Measurements from ENCODE around the gene COL23A1. TPM values are rescaled to one million over a fixed set of nuclear protein-coding genes. Genes with fewer than 3 reads are reported as not detected.

COL23A1 gene
- total and polyA plus RNA-seq, 2 of the 13 experiments (the other 11 are each of a cell fraction or from before 2014, with no cell fraction given) = not detected

DNA sequence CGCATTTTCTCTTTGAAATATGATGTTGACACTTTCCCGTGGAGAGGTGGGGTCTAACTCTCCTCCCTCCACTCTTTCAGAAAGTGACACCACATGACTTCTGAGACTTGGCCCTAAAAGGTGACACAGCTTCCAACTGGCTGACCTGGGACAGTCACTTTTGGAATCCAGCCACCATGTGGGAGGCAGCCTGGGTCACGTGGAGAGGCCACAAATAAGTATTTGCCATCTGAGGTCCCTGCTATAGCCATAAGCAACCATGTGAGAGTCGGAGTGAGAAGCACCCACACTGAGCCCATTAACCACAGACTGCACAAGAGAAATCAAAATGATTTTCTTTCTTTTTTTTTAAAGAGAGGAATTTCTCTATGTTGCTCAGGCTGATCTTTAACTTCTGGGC, 353.5 kb downstream of the COL23A1 start:
- Histone ChIP-seq H3K27ac (ENCODE audit: extremely low read length, insufficient read depth, low read length) (no peak overlapping the region), H2AFZ (ENCODE audit: low read length) (no peak overlapping the region), H3K27me3 (ENCODE audit: control insufficient read depth in 1 of 2, insufficient read depth in 2 of 2, low read length in 2 of 2) (no peaks in the 10 kb centered on the region; a peak in 1 of 5 replicates), H3K9me3 (ENCODE audit: low read length) (no peaks in the 10 kb centered on the region), H3K4me1 (ENCODE audit: insufficient read depth, low read length) (peaks cover 55% of the 10 kb centered on the region), H3K79me2 (ENCODE audit: insufficient read depth, low read length) (peaks cover 4% of the 10 kb centered on the region), H3K4me3 (replicated peaks in 1 of 3; ENCODE audit: insufficient read depth in 1 of 3, low read depth in 2 of 3, low read length in 3 of 3) (no peak overlapping the region), H4K20me1 (ENCODE audit: insufficient read depth, low read length) (no peaks in the 10 kb centered on the region), H3K36me3 (replicated peaks in 1 of 2; ENCODE audit: control insufficient read depth in 1 of 2, insufficient read depth in 2 of 2, low read length in 2 of 2) (no peaks in the 10 kb centered on the region; a peak in 1 of 5 replicates), H3K4me2 (ENCODE audit: low read depth, low read length) (peak overlapping the region; percentile 51; the same call in 1 of the 2 replicates), H3K9ac (ENCODE audit: insufficient read depth, low read depth, low read length) (no peak overlapping the region)
- DNase-seq (ENCODE audit: low spot score) (peak; percentile 31), FAIRE-seq (no peak), ATAC-seq (no peak)
- TF ChIP-seq, protein P1, sequence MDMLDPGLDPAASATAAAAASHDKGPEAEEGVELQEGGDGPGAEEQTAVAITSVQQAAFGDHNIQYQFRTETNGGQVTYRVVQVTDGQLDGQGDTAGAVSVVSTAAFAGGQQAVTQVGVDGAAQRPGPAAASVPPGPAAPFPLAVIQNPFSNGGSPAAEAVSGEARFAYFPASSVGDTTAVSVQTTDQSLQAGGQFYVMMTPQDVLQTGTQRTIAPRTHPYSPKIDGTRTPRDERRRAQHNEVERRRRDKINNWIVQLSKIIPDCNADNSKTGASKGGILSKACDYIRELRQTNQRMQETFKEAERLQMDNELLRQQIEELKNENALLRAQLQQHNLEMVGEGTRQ (IDR thresholded peaks at IDR 0.05; ENCODE audit: low read depth, low read length) = peak; percentile 80
- TF ChIP-seq, protein P1 (CRISPR knock-in tag; IDR thresholded peaks at IDR 0.05; ENCODE audit: borderline replicate concordance) = peak; percentile 58; the same call in 1 of the 2 replicates
- no peak for TF ChIP-seq EEA1 (CRISPR knock-in tag; IDR thresholded peaks at IDR 0.05; ENCODE audit: borderline replicate concordance)
- TF ChIP-seq, protein P2, sequence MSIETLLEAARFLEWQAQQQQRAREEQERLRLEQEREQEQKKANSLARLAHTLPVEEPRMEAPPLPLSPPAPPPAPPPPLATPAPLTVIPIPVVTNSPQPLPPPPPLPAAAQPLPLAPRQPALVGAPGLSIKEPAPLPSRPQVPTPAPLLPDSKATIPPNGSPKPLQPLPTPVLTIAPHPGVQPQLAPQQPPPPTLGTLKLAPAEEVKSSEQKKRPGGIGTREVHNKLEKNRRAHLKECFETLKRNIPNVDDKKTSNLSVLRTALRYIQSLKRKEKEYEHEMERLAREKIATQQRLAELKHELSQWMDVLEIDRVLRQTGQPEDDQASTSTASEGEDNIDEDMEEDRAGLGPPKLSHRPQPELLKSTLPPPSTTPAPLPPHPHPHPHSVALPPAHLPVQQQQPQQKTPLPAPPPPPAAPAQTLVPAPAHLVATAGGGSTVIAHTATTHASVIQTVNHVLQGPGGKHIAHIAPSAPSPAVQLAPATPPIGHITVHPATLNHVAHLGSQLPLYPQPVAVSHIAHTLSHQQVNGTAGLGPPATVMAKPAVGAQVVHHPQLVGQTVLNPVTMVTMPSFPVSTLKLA (IDR thresholded peaks at IDR 0.05) = peak; percentile 96
- intact Hi-C loops (cut with micrococcal nuclease; ENCODE audit: unreplicated experiment) (no loop called here), in situ Hi-C loops (cut with HindIII; ENCODE audit: extremely low pct_ligation_motif_present, low pct_unique_long_range_greater_than_20kb) (no loop called here)
- no TSS peak for BruUV-seq (replicated peaks)
- ChIA-PET POLR2A (no interaction called here), CTCF (ENCODE audit: low intra/inter-chr PET ratio, low total read pairs) (no interaction called here)
- WGBS (ENCODE audit: low lambda C conversion rate) = 2% methylated on average over 4 of the region's 4 CpGs

DNA sequence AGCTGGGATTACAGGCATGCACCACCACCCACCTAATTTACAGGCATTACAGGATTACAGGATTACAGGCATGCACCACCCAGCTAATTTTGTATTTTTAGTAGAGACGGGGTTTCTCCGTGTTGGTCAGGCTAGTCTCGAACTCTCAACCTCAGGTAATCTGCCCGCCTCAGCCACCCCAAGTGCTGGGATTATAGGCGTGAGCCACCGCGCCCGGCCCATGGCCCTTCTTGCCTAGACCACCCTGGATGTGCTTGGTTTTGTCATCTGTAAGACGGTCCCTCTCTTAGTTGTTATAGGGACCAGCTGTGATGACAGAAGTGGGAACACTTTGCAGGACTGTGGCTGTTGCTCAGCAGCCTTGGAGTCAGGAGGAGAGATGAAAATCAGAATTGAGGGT, 354.1 kb downstream of the COL23A1 start:
- peak overlapping the region; percentile 51; the same call in 1 of the 2 replicates for H3K4me2 ChIP-seq (ENCODE audit: low read depth, low read length)
- DNase-seq (ENCODE audit: low spot score) = no peak
- no peak for FAIRE-seq
- no peak for TF ChIP-seq ZMYM3 (CRISPR knock-in tag; IDR thresholded peaks at IDR 0.05)
- no peak for TF ChIP-seq ETV6 (CRISPR knock-in tag; conservative IDR thresholded peaks at IDR 0.05)
- no peak for TF ChIP-seq CHCHD3 (CRISPR knock-in tag; IDR thresholded peaks at IDR 0.05)
- no peak for TF ChIP-seq DNMT1 (CRISPR knock-in tag; IDR thresholded peaks at IDR 0.05)
- TF ChIP-seq, protein P3, sequence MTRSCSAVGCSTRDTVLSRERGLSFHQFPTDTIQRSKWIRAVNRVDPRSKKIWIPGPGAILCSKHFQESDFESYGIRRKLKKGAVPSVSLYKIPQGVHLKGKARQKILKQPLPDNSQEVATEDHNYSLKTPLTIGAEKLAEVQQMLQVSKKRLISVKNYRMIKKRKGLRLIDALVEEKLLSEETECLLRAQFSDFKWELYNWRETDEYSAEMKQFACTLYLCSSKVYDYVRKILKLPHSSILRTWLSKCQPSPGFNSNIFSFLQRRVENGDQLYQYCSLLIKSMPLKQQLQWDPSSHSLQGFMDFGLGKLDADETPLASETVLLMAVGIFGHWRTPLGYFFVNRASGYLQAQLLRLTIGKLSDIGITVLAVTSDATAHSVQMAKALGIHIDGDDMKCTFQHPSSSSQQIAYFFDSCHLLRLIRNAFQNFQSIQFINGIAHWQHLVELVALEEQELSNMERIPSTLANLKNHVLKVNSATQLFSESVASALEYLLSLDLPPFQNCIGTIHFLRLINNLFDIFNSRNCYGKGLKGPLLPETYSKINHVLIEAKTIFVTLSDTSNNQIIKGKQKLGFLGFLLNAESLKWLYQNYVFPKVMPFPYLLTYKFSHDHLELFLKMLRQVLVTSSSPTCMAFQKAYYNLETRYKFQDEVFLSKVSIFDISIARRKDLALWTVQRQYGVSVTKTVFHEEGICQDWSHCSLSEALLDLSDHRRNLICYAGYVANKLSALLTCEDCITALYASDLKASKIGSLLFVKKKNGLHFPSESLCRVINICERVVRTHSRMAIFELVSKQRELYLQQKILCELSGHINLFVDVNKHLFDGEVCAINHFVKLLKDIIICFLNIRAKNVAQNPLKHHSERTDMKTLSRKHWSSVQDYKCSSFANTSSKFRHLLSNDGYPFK (CRISPR knock-in tag; IDR thresholded peaks at IDR 0.05; ENCODE audit: borderline replicate concordance) = no peak
- no peak for TF ChIP-seq RFXANK (CRISPR knock-in tag; IDR thresholded peaks at IDR 0.05)
- no peak for TF ChIP-seq ZNF496 (CRISPR knock-in tag; IDR thresholded peaks at IDR 0.05; ENCODE audit: insufficient replicate concordance)
- no peak for TF ChIP-seq NRL (CRISPR knock-in tag; IDR thresholded peaks at IDR 0.05; ENCODE audit: borderline replicate concordance)
- no peak for TF ChIP-seq DNMT3B (CRISPR knock-in tag; conservative IDR thresholded peaks at IDR 0.05)

More for the DNA sequence above, 354.1 kb downstream of the COL23A1 start:
- H2AFZ ChIP-seq (ENCODE audit: low read length) = no peak overlapping the region
- H3K27ac ChIP-seq (ENCODE audit: extremely low read length, insufficient read depth, low read length) = no peak overlapping the region
- no peaks in the 10 kb centered on the region; a peak in 1 of 5 replicates for H3K27me3 ChIP-seq (ENCODE audit: control insufficient read depth in 1 of 2, insufficient read depth in 2 of 2, low read length in 2 of 2)
- 84% methylated on average over 9 of the region's 9 CpGs for WGBS (ENCODE audit: low lambda C conversion rate)
- CTCF ChIA-PET (ENCODE audit: low intra/inter-chr PET ratio, low total read pairs) = no interaction called here
- H3K79me2 ChIP-seq (ENCODE audit: insufficient read depth, low read length) = peaks cover 9% of the 10 kb centered on the region
- POLR2A ChIA-PET = no interaction called here
- H3K4me1 ChIP-seq (ENCODE audit: insufficient read depth, low read length) = peaks cover 61% of the 10 kb centered on the region
- in situ Hi-C loops (cut with HindIII; ENCODE audit: extremely low pct_ligation_motif_present, low pct_unique_long_range_greater_than_20kb) (no loop called here), intact Hi-C loops (cut with micrococcal nuclease; ENCODE audit: unreplicated experiment) (no loop called here)
- H3K36me3 ChIP-seq (replicated peaks in 1 of 2; ENCODE audit: control insufficient read depth in 1 of 2, insufficient read depth in 2 of 2, low read length in 2 of 2) = no peaks in the 10 kb centered on the region; a peak in 1 of 5 replicates
- BruUV-seq (replicated peaks) = no TSS peak
- no peaks in the 10 kb centered on the region for H4K20me1 ChIP-seq (ENCODE audit: insufficient read depth, low read length)
- ATAC-seq = no peak
- H3K4me3 ChIP-seq (replicated peaks in 1 of 3; ENCODE audit: insufficient read depth in 1 of 3, low read depth in 2 of 3, low read length in 3 of 3) = no peak overlapping the region
- no peak overlapping the region for H3K9ac ChIP-seq (ENCODE audit: insufficient read depth, low read depth, low read length)
- no peaks in the 10 kb centered on the region for H3K9me3 ChIP-seq (ENCODE audit: low read length)
